ENCODE data around the gene SNCAIP.

SNCAIP gene

GRCh38 chr5:122321921-122322320, 9.9 kb downstream of the SNCAIP start:
- H3K27me3 ChIP-seq (ENCODE audit: insufficient read depth, poor library complexity, severe bottlenecking), result no peaks in the 10 kb centered on the region
- H3K4me1 ChIP-seq (ENCODE audit: insufficient read depth, poor library complexity, severe bottlenecking), result no peaks in the 10 kb centered on the region
- no peaks in the 10 kb centered on the region for H3K36me3 ChIP-seq (ENCODE audit: low read depth)
- H3K27ac ChIP-seq (ENCODE audit: poor library complexity, severe bottlenecking), result no peak overlapping the region
- no peak overlapping the region for H3K4me3 ChIP-seq (ENCODE audit: severe bottlenecking)
- ATAC-seq (ENCODE audit: low read depth) (no peak), DNase-seq (ENCODE audit: low spot score) (no peak)
- H3K9me3 ChIP-seq (ENCODE audit: severe bottlenecking), result no peaks in the 10 kb centered on the region
- TF ChIP-seq, protein P1, sequence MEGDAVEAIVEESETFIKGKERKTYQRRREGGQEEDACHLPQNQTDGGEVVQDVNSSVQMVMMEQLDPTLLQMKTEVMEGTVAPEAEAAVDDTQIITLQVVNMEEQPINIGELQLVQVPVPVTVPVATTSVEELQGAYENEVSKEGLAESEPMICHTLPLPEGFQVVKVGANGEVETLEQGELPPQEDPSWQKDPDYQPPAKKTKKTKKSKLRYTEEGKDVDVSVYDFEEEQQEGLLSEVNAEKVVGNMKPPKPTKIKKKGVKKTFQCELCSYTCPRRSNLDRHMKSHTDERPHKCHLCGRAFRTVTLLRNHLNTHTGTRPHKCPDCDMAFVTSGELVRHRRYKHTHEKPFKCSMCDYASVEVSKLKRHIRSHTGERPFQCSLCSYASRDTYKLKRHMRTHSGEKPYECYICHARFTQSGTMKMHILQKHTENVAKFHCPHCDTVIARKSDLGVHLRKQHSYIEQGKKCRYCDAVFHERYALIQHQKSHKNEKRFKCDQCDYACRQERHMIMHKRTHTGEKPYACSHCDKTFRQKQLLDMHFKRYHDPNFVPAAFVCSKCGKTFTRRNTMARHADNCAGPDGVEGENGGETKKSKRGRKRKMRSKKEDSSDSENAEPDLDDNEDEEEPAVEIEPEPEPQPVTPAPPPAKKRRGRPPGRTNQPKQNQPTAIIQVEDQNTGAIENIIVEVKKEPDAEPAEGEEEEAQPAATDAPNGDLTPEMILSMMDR (IDR thresholded peaks at IDR 0.05; ENCODE audit: poor library complexity, severe bottlenecking), result no peak

DNA sequence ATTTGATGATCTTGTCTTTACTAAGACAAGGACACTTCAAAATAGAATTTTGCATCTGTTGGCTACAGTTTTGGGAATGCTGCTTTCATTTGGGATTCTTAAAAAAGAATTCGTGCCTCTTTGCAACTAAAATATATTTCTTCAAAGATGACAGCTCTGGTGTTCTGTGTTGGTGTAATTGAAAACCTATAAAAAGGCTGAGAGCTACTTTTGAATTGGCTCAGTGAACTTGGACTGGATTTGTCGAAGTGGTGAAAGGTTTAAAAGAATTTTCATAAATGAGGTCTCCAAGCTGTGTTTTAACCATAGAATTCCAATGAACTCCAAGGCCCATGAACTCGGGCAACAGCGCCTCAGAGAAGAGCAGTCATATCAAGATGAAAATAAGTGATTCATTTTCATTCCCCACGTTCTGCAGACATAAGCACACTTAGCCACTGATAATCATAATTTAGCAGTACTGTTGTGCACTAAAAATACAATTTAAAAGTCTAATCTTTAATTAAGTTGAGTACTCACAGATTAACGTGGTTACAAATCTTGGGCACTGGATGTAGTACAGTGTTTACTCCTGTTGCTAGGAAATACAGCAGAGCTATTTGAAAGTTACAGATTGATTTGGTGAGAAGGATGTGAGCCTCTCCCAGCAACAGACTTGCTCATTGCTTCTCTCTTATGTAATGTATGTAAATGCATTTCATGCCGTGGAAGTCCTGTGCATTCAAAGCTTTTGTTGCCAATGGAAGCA, 10.9 kb downstream of the SNCAIP start:
- no peak for ATAC-seq (ENCODE audit: low read depth)
- Histone ChIP-seq H3K4me1 (ENCODE audit: insufficient read depth, poor library complexity, severe bottlenecking) (no peaks in the 10 kb centered on the region), H3K36me3 (ENCODE audit: low read depth) (no peaks in the 10 kb centered on the region)

GRCh38 chr5:122323738-122324137, 11.7 kb downstream of the SNCAIP start:
- ATAC-seq (ENCODE audit: low read depth) (no peak), DNase-seq (ENCODE audit: low spot score) (no peak)
- H3K9me3 ChIP-seq (ENCODE audit: severe bottlenecking), result no peaks in the 10 kb centered on the region
- H3K4me1 ChIP-seq (ENCODE audit: insufficient read depth, poor library complexity, severe bottlenecking), result no peaks in the 10 kb centered on the region
- TF ChIP-seq, protein P1 (IDR thresholded peaks at IDR 0.05; ENCODE audit: poor library complexity, severe bottlenecking), result no peak
- H3K27me3 ChIP-seq (ENCODE audit: insufficient read depth, poor library complexity, severe bottlenecking), result no peaks in the 10 kb centered on the region
- no peak overlapping the region for H3K27ac ChIP-seq (ENCODE audit: poor library complexity, severe bottlenecking)
- no peaks in the 10 kb centered on the region for H3K36me3 ChIP-seq (ENCODE audit: low read depth)
- no peak overlapping the region for H3K4me3 ChIP-seq (ENCODE audit: severe bottlenecking)

More for the DNA sequence above, 10.9 kb downstream of the SNCAIP start:
- H3K27me3 ChIP-seq (ENCODE audit: insufficient read depth, poor library complexity, severe bottlenecking), result no peaks in the 10 kb centered on the region
- DNase-seq (ENCODE audit: low spot score), result no peak
- no peak overlapping the region for H3K4me3 ChIP-seq (ENCODE audit: severe bottlenecking)
- H3K9me3 ChIP-seq (ENCODE audit: severe bottlenecking), result no peaks in the 10 kb centered on the region
- H3K27ac ChIP-seq (ENCODE audit: poor library complexity, severe bottlenecking), result no peak overlapping the region
- TF ChIP-seq, protein P1 (IDR thresholded peaks at IDR 0.05; ENCODE audit: poor library complexity, severe bottlenecking), result no peak

- TF ChIP-seq, protein P1 (IDR thresholded peaks at IDR 0.05; ENCODE audit: poor library complexity, severe bottlenecking), result no peak
- H3K4me1 ChIP-seq (ENCODE audit: insufficient read depth, poor library complexity, severe bottlenecking), result no peaks in the 10 kb centered on the region
- DNase-seq (ENCODE audit: low spot score) (no peak), ATAC-seq (ENCODE audit: low read depth) (no peak)
- no peaks in the 10 kb centered on the region for H3K27me3 ChIP-seq (ENCODE audit: insufficient read depth, poor library complexity, severe bottlenecking)
- no peaks in the 10 kb centered on the region for H3K9me3 ChIP-seq (ENCODE audit: severe bottlenecking)
- no peak overlapping the region for H3K27ac ChIP-seq (ENCODE audit: poor library complexity, severe bottlenecking)
- no peaks in the 10 kb centered on the region for H3K36me3 ChIP-seq (ENCODE audit: low read depth)
- no peak overlapping the region for H3K4me3 ChIP-seq (ENCODE audit: severe bottlenecking)
Observed at GRCh38 chr5:122327110-122327509, 15.1 kb downstream of the SNCAIP start.

DNA sequence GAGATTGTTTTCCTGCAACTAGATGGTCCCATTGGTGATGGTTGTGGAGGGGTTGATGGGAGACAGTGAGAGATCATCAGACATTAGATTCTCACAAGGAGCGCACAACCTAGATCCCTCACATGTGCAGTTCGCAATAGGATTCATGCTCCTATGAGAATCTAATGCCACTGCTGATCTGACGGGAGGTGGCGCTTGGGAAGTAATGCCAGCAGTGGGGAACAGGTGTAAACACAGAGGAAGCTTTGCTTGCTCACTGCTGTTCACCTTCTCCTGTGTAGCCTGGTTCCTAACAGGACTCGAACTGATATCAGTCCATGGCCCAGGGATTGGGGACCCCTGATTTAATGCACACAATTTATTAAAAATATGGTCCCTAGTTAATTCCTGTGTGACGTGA, 18.8 kb downstream of the SNCAIP start:
- Histone ChIP-seq H3K4me3 (ENCODE audit: severe bottlenecking) (no peak overlapping the region), H3K27me3 (ENCODE audit: insufficient read depth, poor library complexity, severe bottlenecking) (no peaks in the 10 kb centered on the region), H3K9me3 (ENCODE audit: severe bottlenecking) (no peaks in the 10 kb centered on the region), H3K4me1 (ENCODE audit: insufficient read depth, poor library complexity, severe bottlenecking) (no peaks in the 10 kb centered on the region), H3K27ac (ENCODE audit: poor library complexity, severe bottlenecking) (no peak overlapping the region), H3K36me3 (ENCODE audit: low read depth) (no peaks in the 10 kb centered on the region)
- DNase-seq (ENCODE audit: low spot score) (no peak), ATAC-seq (ENCODE audit: low read depth) (no peak)
- TF ChIP-seq, protein P1 (IDR thresholded peaks at IDR 0.05; ENCODE audit: poor library complexity, severe bottlenecking), result no peak

Data from RWPE2 (cell line).